HepG2 (cell line): ENCODE data around the gene PRPF38A. TPM values are rescaled to one million over a fixed set of nuclear protein-coding genes. Genes with fewer than 3 reads are reported as not detected.

Source experiments
- HNRNPK ChIP-seq: fragments of 200-400 bp; formaldehyde crosslinking; IDR thresholded peaks from 2 replicates; pipeline ENCODE4 v1.6.1; 2018; ENCODE audit warnings: low read length, low read depth, moderate library complexity, mild to moderate bottlenecking; ENCODE audit not compliant: poor library complexity, severe bottlenecking
- KDM4B ChIP-seq: sonication (generic); formaldehyde crosslinking; IDR thresholded peaks from 2 replicates; pipeline ENCODE4 v1.4.0; 2020; ENCODE audit warnings: missing genetic modification reagents
- MBNL3 ChIP-seq: fragments of 250-450 bp; sonication (Bioruptor Pico); conservative IDR thresholded peaks from 2 replicates; pipeline ENCODE4 v1.8.0; 2022; ENCODE audit warnings: mild to moderate bottlenecking, inconsistent platforms
- ZFAT ChIP-seq: sonication (generic); formaldehyde crosslinking; conservative IDR thresholded peaks from 2 replicates; pipeline ENCODE4 v1.8.1; 2023; ENCODE audit warnings: missing genetic modification reagents, inconsistent platforms
- ZNF121 ChIP-seq: sonication (generic); formaldehyde crosslinking; IDR thresholded peaks from 2 replicates; pipeline ENCODE4 v1.5.0; 2020; ENCODE audit warnings: mild to moderate bottlenecking, missing genetic modification reagents
- ZNF292 ChIP-seq: sonication (generic); formaldehyde crosslinking; IDR thresholded peaks from 2 replicates; pipeline ENCODE4 v1.8.1; 2022; ENCODE audit warnings: mild to moderate bottlenecking, low read depth, missing genetic modification reagents, borderline replicate concordance
- ZNF569 ChIP-seq: sonication (generic); formaldehyde crosslinking; IDR thresholded peaks from 2 replicates; pipeline ENCODE4 v1.5.0; 2020; ENCODE audit warnings: mild to moderate bottlenecking, missing genetic modification reagents, moderate library complexity, borderline replicate concordance
- polyA plus RNA-seq, 8 experiments: library from polyadenylated mRNA; depleted of rRNA in 3 of 8; stranded (reverse) in 7 of 8; unstranded in 1 of 8; fragments of >200 nt; fragmentation: Illumina TruSeq in 4 of 8; extraction: Trizol in 4 of 8; gene quantifications; 2 replicates each; pipeline versions ENCODE4 v1.2.1 to v1.2.3, GENCODE V29; 2011 to 2016; ENCODE audit warnings: low read depth in 4 of 8, missing spikeins in 1 of 8, mixed read lengths in 1 of 8; ENCODE audit not compliant: insufficient read depth in 1 of 8
- total RNA-seq, 5 experiments: library from RNA; depleted of rRNA; stranded (reverse); fragments of >200 nt; fragmentation: Illumina TruSeq; extraction: Trizol; gene quantifications; 2 replicates each; pipeline ENCODE4 v1.2.3, GENCODE V29; 2016; ENCODE audit warnings: low read depth in 1 of 5
- TF ChIP-seq, protein P1 (sequence below): sonication (generic); formaldehyde crosslinking; conservative IDR thresholded peaks from 2 replicates; pipeline ENCODE4 v1.8.0; 2022; ENCODE audit warnings: mild to moderate bottlenecking, moderate library complexity, missing genetic modification reagents
- TF ChIP-seq, protein P2 (sequence below): sonication (generic); formaldehyde crosslinking; IDR thresholded peaks from 2 replicates; pipeline ENCODE4 v1.8.0; 2022; ENCODE audit warnings: mild to moderate bottlenecking, missing genetic modification reagents; ENCODE audit not compliant: insufficient replicate concordance
- TF ChIP-seq, protein P3 (sequence below): sonication (generic); formaldehyde crosslinking; IDR thresholded peaks from 2 replicates; pipeline ENCODE4 v1.4.0; 2020; ENCODE audit warnings: missing genetic modification reagents
- TF ChIP-seq, protein P4 (sequence below): sonication (generic); formaldehyde crosslinking; IDR thresholded peaks from 2 replicates; pipeline ENCODE4 v1.4.0; 2020; ENCODE audit warnings: missing genetic modification reagents, mild to moderate bottlenecking, borderline replicate concordance

The PRPF38A gene
- total and polyA plus RNA-seq, 2 of the 13 experiments (the other 11 are each of a cell fraction or from before 2014, with no cell fraction given) = 18.3 to 45.5 TPM

DNA sequence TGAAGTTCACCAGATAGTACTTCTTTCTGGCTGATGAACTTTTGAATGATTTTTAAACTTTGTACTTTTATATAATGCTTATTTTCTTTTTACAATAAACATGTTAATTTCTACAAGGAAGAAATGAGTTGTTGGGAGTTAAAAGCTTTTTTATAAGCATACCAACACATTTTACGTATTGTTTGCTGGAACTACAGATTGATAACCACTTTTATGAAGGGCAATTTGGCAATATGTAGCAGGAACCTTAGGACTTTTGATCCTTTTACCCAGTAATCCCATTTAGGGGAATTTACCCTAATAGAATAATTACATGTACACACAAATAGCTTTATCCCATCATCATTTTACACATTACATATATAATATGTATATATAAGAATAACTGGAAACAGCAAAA lies 16.3 kb downstream of the PRPF38A start (continued):
- TF ChIP-seq, protein P1, sequence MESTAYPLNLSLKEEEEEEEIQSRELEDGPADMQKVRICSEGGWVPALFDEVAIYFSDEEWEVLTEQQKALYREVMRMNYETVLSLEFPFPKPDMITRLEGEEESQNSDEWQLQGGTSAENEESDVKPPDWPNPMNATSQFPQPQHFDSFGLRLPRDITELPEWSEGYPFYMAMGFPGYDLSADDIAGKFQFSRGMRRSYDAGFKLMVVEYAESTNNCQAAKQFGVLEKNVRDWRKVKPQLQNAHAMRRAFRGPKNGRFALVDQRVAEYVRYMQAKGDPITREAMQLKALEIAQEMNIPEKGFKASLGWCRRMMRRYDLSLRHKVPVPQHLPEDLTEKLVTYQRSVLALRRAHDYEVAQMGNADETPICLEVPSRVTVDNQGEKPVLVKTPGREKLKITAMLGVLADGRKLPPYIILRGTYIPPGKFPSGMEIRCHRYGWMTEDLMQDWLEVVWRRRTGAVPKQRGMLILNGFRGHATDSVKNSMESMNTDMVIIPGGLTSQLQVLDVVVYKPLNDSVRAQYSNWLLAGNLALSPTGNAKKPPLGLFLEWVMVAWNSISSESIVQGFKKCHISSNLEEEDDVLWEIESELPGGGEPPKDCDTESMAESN (CRISPR knock-in tag) = no peak
- TF ChIP-seq ZNF292 (CRISPR knock-in tag) (no peak), ZFAT (CRISPR knock-in tag) (no peak), ZNF569 (CRISPR knock-in tag) (no peak), ZNF121 (no peak), KDM4B (CRISPR knock-in tag) (no peak), MBNL3 (CRISPR knock-in tag) (no peak), HNRNPK (no peak)
- TF ChIP-seq, protein P2, sequence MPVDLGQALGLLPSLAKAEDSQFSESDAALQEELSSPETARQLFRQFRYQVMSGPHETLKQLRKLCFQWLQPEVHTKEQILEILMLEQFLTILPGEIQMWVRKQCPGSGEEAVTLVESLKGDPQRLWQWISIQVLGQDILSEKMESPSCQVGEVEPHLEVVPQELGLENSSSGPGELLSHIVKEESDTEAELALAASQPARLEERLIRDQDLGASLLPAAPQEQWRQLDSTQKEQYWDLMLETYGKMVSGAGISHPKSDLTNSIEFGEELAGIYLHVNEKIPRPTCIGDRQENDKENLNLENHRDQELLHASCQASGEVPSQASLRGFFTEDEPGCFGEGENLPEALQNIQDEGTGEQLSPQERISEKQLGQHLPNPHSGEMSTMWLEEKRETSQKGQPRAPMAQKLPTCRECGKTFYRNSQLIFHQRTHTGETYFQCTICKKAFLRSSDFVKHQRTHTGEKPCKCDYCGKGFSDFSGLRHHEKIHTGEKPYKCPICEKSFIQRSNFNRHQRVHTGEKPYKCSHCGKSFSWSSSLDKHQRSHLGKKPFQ (CRISPR knock-in tag) = no peak
- TF ChIP-seq, protein P3, sequence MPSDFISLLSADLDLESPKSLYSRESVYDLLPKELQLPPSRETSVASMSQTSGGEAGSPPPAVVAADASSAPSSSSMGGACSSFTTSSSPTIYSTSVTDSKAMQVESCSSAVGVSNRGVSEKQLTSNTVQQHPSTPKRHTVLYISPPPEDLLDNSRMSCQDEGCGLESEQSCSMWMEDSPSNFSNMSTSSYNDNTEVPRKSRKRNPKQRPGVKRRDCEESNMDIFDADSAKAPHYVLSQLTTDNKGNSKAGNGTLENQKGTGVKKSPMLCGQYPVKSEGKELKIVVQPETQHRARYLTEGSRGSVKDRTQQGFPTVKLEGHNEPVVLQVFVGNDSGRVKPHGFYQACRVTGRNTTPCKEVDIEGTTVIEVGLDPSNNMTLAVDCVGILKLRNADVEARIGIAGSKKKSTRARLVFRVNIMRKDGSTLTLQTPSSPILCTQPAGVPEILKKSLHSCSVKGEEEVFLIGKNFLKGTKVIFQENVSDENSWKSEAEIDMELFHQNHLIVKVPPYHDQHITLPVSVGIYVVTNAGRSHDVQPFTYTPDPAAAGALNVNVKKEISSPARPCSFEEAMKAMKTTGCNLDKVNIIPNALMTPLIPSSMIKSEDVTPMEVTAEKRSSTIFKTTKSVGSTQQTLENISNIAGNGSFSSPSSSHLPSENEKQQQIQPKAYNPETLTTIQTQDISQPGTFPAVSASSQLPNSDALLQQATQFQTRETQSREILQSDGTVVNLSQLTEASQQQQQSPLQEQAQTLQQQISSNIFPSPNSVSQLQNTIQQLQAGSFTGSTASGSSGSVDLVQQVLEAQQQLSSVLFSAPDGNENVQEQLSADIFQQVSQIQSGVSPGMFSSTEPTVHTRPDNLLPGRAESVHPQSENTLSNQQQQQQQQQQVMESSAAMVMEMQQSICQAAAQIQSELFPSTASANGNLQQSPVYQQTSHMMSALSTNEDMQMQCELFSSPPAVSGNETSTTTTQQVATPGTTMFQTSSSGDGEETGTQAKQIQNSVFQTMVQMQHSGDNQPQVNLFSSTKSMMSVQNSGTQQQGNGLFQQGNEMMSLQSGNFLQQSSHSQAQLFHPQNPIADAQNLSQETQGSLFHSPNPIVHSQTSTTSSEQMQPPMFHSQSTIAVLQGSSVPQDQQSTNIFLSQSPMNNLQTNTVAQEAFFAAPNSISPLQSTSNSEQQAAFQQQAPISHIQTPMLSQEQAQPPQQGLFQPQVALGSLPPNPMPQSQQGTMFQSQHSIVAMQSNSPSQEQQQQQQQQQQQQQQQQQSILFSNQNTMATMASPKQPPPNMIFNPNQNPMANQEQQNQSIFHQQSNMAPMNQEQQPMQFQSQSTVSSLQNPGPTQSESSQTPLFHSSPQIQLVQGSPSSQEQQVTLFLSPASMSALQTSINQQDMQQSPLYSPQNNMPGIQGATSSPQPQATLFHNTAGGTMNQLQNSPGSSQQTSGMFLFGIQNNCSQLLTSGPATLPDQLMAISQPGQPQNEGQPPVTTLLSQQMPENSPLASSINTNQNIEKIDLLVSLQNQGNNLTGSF = no peak
- TF ChIP-seq, protein P4, sequence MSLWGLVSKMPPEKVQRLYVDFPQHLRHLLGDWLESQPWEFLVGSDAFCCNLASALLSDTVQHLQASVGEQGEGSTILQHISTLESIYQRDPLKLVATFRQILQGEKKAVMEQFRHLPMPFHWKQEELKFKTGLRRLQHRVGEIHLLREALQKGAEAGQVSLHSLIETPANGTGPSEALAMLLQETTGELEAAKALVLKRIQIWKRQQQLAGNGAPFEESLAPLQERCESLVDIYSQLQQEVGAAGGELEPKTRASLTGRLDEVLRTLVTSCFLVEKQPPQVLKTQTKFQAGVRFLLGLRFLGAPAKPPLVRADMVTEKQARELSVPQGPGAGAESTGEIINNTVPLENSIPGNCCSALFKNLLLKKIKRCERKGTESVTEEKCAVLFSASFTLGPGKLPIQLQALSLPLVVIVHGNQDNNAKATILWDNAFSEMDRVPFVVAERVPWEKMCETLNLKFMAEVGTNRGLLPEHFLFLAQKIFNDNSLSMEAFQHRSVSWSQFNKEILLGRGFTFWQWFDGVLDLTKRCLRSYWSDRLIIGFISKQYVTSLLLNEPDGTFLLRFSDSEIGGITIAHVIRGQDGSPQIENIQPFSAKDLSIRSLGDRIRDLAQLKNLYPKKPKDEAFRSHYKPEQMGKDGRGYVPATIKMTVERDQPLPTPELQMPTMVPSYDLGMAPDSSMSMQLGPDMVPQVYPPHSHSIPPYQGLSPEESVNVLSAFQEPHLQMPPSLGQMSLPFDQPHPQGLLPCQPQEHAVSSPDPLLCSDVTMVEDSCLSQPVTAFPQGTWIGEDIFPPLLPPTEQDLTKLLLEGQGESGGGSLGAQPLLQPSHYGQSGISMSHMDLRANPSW (CRISPR knock-in tag) = no peak
